ENCODE data around the gene HOXC6. TPM values are rescaled to one million over a fixed set of nuclear protein-coding genes. Genes with fewer than 3 reads are reported as not detected.

The HOXC6 gene
- total and polyA plus RNA-seq, 9 donors = 3.9 to 56.1 (median 23.3) TPM

DNA sequence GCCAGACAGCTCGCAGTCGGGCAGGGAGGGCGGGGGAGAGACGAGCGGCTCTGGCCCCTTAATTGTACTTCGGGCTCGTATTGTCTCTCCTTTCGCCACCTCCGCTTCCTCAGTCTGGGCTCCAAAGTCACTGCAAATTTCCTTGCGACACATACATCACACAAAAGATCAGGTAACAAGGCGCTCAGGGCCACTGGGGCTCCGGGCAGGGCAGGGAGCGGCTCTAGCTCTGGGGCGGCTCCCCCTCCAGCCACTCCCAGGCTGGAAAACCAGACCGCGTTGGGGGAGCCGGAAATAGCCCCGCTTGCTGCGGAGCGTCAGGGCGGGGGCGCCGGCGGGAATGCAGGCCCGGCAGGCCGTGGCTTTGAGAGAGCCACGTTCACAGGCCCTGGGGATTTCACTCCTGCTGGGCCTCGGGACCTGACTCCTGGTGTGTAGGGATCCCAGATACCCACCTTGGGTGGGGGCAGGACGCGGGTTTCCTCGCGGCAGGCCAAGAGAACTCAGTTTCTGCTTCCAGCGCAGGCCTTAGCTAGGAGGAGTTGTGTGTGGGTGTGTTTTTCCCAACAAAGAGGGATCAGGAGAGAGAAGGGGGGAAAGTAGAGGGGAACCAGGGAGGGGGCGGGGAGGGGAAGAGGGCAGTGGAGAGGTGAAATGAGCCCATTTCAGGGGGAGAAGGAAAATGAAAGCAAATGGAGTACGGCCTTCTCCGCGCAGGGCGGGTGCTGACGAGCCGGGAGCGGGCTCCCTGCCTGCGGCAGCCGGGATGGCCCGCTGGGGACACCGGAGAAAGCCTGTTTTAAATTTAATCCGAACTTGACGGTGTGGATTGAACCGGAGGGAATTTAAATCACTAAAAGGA, 32.6 kb upstream of the HOXC6 start:
- intact Hi-C loops (cut with DNase I) = loop anchor here in 1 of 4 donors (10.0 kb wide), 1 partner anchor 359 kb away; no protein-coding TSS in a partner anchor
- 23 to 38% (median 29%) methylated on average over 48 of the region's 48 CpGs for WGBS, 3 donors
- peak overlapping the region in 1 of 2 donors; percentile 72 for H3K27ac ChIP-seq

DNA sequence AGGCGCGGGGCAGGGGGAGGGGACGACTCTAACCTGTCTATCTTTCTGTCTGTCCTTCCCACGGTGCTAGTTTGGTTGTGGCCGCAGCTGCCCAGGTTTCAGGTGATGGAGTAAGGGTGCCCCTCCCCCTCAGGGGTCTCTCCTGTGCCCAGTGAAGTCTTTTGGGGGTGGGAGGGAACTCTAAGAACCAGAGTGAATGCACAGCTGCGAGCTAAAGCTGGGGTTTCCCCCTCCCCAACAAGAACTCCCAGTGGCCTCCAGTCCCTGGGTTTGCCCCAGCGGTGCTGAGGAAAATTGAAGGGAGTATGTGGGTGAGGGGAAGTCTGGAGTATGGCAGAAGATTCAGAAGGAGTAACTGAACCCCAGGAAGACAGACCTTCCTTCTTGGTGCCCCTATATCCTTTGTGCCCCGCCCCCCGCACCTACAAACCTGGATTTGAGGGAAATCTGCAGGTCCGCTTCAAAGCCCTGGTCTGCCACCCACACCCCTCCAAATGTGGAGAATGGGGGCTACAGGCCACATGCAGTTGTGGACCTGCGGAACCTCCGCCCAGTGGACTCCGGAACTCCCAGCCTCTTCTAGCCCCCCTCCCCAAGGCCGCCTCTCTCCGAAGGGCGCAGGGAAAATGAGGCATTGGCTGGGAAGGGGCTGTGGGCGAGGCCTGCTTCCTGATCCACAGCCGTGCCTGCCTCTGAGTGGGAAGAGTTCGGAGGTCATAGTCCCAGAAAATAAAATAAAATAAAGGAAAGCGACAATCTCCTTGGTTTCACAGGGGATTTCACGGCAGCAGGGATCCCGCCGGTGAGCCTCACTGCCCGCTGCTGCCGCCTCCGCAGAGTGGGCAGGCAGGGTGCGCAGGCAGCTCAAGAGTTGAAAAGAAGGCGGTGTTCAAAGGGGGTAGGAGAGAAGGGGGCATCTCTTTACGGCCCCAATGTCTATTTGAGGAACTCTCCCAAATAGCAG, 31.7 kb upstream of the HOXC6 start:
- DNase-seq = peak in 1 of 5 donors; percentile 33
- Histone ChIP-seq H3K9me3 (no peaks in the 10 kb centered on the region), H3K4me1 (ENCODE audit: insufficient read depth) (peaks cover 9% of the 10 kb centered on the region), H3K4me3 (peak overlapping the region; percentile 21), H3K27me3 (no peaks in the 10 kb centered on the region), H3K27ac (peak overlapping the region in 1 of 2 donors; percentile 72), H3K36me3 (no peaks in the 10 kb centered on the region)
- TF ChIP-seq POLR2A (IDR thresholded peaks at IDR 0.05) (no peak), EP300 (IDR thresholded peaks at IDR 0.05) (no peak)
- TF ChIP-seq, protein P1, sequence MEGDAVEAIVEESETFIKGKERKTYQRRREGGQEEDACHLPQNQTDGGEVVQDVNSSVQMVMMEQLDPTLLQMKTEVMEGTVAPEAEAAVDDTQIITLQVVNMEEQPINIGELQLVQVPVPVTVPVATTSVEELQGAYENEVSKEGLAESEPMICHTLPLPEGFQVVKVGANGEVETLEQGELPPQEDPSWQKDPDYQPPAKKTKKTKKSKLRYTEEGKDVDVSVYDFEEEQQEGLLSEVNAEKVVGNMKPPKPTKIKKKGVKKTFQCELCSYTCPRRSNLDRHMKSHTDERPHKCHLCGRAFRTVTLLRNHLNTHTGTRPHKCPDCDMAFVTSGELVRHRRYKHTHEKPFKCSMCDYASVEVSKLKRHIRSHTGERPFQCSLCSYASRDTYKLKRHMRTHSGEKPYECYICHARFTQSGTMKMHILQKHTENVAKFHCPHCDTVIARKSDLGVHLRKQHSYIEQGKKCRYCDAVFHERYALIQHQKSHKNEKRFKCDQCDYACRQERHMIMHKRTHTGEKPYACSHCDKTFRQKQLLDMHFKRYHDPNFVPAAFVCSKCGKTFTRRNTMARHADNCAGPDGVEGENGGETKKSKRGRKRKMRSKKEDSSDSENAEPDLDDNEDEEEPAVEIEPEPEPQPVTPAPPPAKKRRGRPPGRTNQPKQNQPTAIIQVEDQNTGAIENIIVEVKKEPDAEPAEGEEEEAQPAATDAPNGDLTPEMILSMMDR (IDR thresholded peaks at IDR 0.05) = no peak
- 71 to 89% (median 87%) methylated on average over 29 of the region's 29 CpGs for WGBS, 3 donors
- intact Hi-C loops (cut with DNase I) = loop anchor here in 1 of 4 donors (10.0 kb wide), 1 partner anchor 358 kb away; no protein-coding TSS in a partner anchor

More for the DNA sequence above, 32.6 kb upstream of the HOXC6 start:
- Histone ChIP-seq H3K27me3 (no peaks in the 10 kb centered on the region), H3K4me3 (peak overlapping the region; percentile 21), H3K4me1 (ENCODE audit: insufficient read depth) (peaks cover 9% of the 10 kb centered on the region), H3K9me3 (no peaks in the 10 kb centered on the region), H3K36me3 (no peaks in the 10 kb centered on the region)
- peak in 2 of 5 donors; percentile 58 to 66 for DNase-seq
- TF ChIP-seq POLR2A (IDR thresholded peaks at IDR 0.05) = no peak
- TF ChIP-seq EP300 (IDR thresholded peaks at IDR 0.05) = no peak
- TF ChIP-seq, protein P1 (IDR thresholded peaks at IDR 0.05) = no peak

DNA sequence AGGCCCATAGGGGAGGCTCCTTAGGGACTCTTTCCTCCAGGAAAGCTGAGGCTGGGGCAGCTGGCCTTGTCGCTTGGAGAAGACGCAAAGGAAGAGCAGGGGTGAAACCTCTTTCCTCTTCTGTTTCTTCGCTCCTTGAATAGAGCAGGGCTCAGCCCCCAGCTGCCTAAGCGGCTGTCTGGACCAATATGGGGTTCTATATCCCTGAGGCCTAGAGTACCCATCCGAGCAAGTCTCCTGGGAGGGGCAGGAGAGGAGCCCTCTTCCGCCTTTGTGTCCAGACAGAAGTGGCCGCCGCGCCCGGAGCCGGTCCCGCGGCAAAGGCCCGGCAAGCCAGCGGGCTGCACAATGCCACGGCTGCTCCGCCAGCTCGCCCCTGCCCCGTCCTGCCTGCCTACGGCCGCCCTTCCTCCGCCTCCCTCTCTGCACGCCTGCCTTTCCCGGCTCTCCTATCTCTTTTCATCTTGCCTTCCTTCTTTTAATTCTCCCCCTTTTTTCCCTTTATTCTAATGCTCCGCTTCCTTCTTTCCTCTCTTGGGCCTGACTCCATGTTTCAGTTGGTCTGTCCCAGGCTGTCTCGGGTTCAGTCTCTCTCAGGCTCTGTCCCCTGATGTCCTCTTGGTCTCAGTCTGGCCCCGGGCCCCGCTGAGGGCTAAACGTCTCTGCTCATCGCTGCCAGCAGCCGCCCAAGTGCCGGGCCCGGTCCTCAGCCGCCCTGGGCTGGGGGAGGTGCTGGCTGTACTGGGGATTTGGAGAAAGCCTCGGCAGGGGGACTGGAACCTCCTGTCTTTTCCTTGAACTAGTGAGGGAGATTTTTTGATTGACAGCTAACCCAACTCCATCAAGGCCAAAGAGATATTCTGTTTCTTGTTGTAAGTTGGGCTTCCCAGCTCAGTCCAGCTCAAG, 30.8 kb upstream of the HOXC6 start:
- TF ChIP-seq, protein P1 (IDR thresholded peaks at IDR 0.05) = no peak
- TF ChIP-seq EP300 (IDR thresholded peaks at IDR 0.05) (no peak), POLR2A (IDR thresholded peaks at IDR 0.05) (no peak)
- H3K4me3 ChIP-seq = no peak overlapping the region
- WGBS, 3 donors = 55 to 75% (median 64%) methylated on average over 35 of the region's 35 CpGs
- intact Hi-C loops (cut with DNase I) = loop anchor here in 1 of 4 donors (10.0 kb wide), 1 partner anchor 357 kb away; no protein-coding TSS in a partner anchor
- H3K27me3 ChIP-seq = no peaks in the 10 kb centered on the region
- no peaks in the 10 kb centered on the region for H3K36me3 ChIP-seq
- peaks cover 9% of the 10 kb centered on the region for H3K4me1 ChIP-seq (ENCODE audit: insufficient read depth)
- no peak overlapping the region for H3K27ac ChIP-seq
- DNase-seq = peak in 1 of 5 donors; percentile 41
- no peaks in the 10 kb centered on the region for H3K9me3 ChIP-seq
